Liver (tissue), 9 donors: Measurements from ENCODE around the gene HRH1. TPM values are rescaled to one million over a fixed set of nuclear protein-coding genes. Genes with fewer than 3 reads are reported as not detected.

Source experiments
- DNase-seq: peaks from one replicate; pipeline ENCODE4 v3.0.0-alpha.2; 2017; ENCODE audit warnings: low spot score
- H3K27ac ChIP-seq, 2 donors: one replicate each; pipeline ENCODE4 v1.7.0; 2013; ENCODE audit warnings: inconsistent platforms in 2 of 2, low read length in 2 of 2, control low read depth in 1 of 2, low read depth in 1 of 2, mild to moderate bottlenecking in 1 of 2
- H3K27me3 ChIP-seq, 4 donors: one replicate each; pipeline versions ENCODE4 v1.6.1 to v1.7.0; 2013; ENCODE audit warnings: low read length in 3 of 4, inconsistent platforms in 1 of 4, mild to moderate bottlenecking in 1 of 4, moderate library complexity in 1 of 4; ENCODE audit not compliant: control insufficient read depth in 4 of 4, insufficient read depth in 4 of 4
- H3K36me3 ChIP-seq, 4 donors: one replicate each; pipeline versions ENCODE4 v1.6.1 to v1.7.0; 2013; ENCODE audit warnings: low read length in 3 of 4, mild to moderate bottlenecking in 3 of 4, low read depth in 1 of 4, moderate library complexity in 1 of 4; ENCODE audit not compliant: control insufficient read depth in 4 of 4, insufficient read depth in 3 of 4
- H3K4me1 ChIP-seq, 4 donors: one replicate each; pipeline versions ENCODE4 v1.6.1 to v1.7.0; 2013; ENCODE audit warnings: low read length in 3 of 4, mild to moderate bottlenecking in 3 of 4, moderate library complexity in 1 of 4; ENCODE audit not compliant: control insufficient read depth in 4 of 4, insufficient read depth in 4 of 4
- H3K4me3 ChIP-seq, 3 donors: one replicate each; pipeline versions ENCODE4 v1.6.1 to v1.7.0; 2013; ENCODE audit warnings: low read length in 3 of 3, control low read depth in 1 of 3, low read depth in 1 of 3, mild to moderate bottlenecking in 1 of 3
- H3K9ac ChIP-seq, 2 donors: one replicate each; pipeline ENCODE4 v1.7.0; 2013; ENCODE audit warnings: low read length in 2 of 2, mild to moderate bottlenecking in 2 of 2, moderate library complexity in 2 of 2, control low read depth in 1 of 2, low read depth in 1 of 2
- H3K9me3 ChIP-seq, 4 donors: one replicate each; pipeline versions ENCODE4 v1.6.1 to v1.7.0; 2013; ENCODE audit warnings: low read length in 3 of 4; ENCODE audit not compliant: control insufficient read depth in 4 of 4
- EGR1 ChIP-seq, 2 donors: IDR thresholded peaks; 2 replicates each; pipeline ENCODE4 v1.6.1; 2016 to 2018; ENCODE audit warnings: antibody characterized with exemption in 2 of 2, low read depth in 2 of 2
- FOXA1 ChIP-seq: IDR thresholded peaks from 2 replicates; pipeline ENCODE4 v1.6.1; 2016; ENCODE audit warnings: antibody characterized with exemption
- GABPA ChIP-seq, 2 donors: IDR thresholded peaks in 1 of 2; conservative IDR thresholded peaks in 1 of 2; 2 replicates each; pipeline ENCODE4 v1.6.1; 2016; ENCODE audit warnings: antibody characterized with exemption in 2 of 2, mild to moderate bottlenecking in 1 of 2, moderate library complexity in 1 of 2
- HNF4A ChIP-seq, 2 donors: conservative IDR thresholded peaks; 2 replicates each; pipeline ENCODE4 v1.6.1; 2016; ENCODE audit warnings: antibody characterized with exemption in 2 of 2, mild to moderate bottlenecking in 2 of 2
- HNF4G ChIP-seq: IDR thresholded peaks from 2 replicates; pipeline ENCODE4 v1.6.1; 2016; ENCODE audit warnings: antibody characterized with exemption
- JUND ChIP-seq, 2 donors: IDR thresholded peaks; 2 replicates each; pipeline ENCODE4 v1.6.1; 2016; ENCODE audit warnings: antibody characterized with exemption in 2 of 2
- RAD21 ChIP-seq, 2 donors: IDR thresholded peaks; 2 replicates each; pipeline ENCODE4 v1.6.1; 2016; ENCODE audit warnings: antibody characterized with exemption in 2 of 2, mild to moderate bottlenecking in 2 of 2
- RXRA ChIP-seq, 2 donors: IDR thresholded peaks; 2 replicates each; pipeline ENCODE4 v1.6.1; 2017 to 2018; ENCODE audit warnings: antibody characterized with exemption in 2 of 2, mild to moderate bottlenecking in 1 of 2
- TAF1 ChIP-seq: conservative IDR thresholded peaks from 2 replicates; pipeline ENCODE4 v1.6.1; 2016; ENCODE audit warnings: antibody characterized with exemption, mild to moderate bottlenecking
- YY1 ChIP-seq: IDR thresholded peaks from 2 replicates; pipeline ENCODE4 v1.6.1; 2016; ENCODE audit warnings: antibody characterized with exemption, mild to moderate bottlenecking
- WGBS: extraction: QIAGEN DNeasy Blood & Tissue Kit; methylation state at CpG from one replicate; pipeline ENCODE4 v1.1.7; 2013; 5-methylcytosine and 5-hydroxymethylcytosine counted together
- polyA plus RNA-seq, 2 donors: library from polyadenylated mRNA; stranded (reverse) in 1 of 2; unstranded in 1 of 2; fragments of 200-250 nt in 1 of 2; fragments of >200 nt in 1 of 2; fragmentation: Nextera tagmentation in 1 of 2; extraction: Ambion mirVana in 1 of 2; gene quantifications; one replicate each; pipeline versions ENCODE4 v1.2.1 to v1.2.3, GENCODE V29; 2013 to 2015
- total RNA-seq, 2 donors: library from RNA; depleted of rRNA; stranded (reverse); fragments of >200 nt; gene quantifications; one replicate each; pipeline ENCODE4 v1.2.3, GENCODE V29; 2014
- TF ChIP-seq, protein P1 (sequence below): IDR thresholded peaks from 2 replicates; pipeline ENCODE4 v1.6.1; 2016; ENCODE audit warnings: antibody characterized with exemption
- TF ChIP-seq, protein P2 (sequence below): IDR thresholded peaks from 2 replicates; pipeline ENCODE4 v1.6.1; 2016; ENCODE audit warnings: antibody characterized with exemption
- donor health status: healthy.
- donor health status: healthy.
- donor health status: healthy.
- donor health status: healthy.
- donor health status: healthy.

HRH1 gene
- total and polyA plus RNA-seq, 4 donors, result 0.07 to 1.3 (median 0.31) TPM

DNA sequence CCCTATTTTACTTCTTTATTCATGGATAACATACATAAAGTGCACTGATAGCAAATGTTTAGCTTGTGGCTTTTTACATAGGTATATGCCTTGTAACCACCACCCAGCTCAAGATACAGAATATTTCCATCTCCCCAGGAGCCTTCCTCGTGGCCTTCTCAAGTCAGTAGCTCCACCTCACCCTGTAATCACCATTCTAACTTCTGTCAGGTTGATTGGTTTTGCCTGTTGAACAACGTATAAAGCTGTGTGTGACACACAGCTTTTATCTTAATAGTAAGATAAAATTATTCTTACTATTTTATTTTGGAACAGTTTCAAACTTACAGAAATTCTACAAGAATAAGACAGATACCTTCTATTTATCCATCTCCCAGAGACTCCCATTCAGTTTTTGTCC, 131.2 kb downstream of the HRH1 start:
- peaks cover 0 to 6% (median 1%) of the 10 kb centered on the region in 4 donors for H3K4me1 ChIP-seq

GRCh38 chr3:11287404-11287803, 133.1 kb downstream of the HRH1 start:
- Histone ChIP-seq H3K27me3 (no peaks in the 10 kb centered on the region), H3K27ac (no peak overlapping the region), H3K9me3 (no peaks in the 10 kb centered on the region), H3K9ac (peak overlapping the region in 1 of 2 donors; percentile 21), H3K36me3 (peaks cover 0 to 5% (median 4%) of the 10 kb centered on the region in 4 donors), H3K4me1 (peaks cover 0 to 6% (median 1%) of the 10 kb centered on the region in 4 donors), H3K4me3 (no peak overlapping the region)
- WGBS, result 88% methylated on average over 10 of the region's 10 CpGs
- TF ChIP-seq TAF1 (no peak), YY1 (no peak)
- TF ChIP-seq, protein P1, sequence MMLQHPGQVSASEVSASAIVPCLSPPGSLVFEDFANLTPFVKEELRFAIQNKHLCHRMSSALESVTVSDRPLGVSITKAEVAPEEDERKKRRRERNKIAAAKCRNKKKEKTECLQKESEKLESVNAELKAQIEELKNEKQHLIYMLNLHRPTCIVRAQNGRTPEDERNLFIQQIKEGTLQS, result no peak
- TF ChIP-seq, protein P2, sequence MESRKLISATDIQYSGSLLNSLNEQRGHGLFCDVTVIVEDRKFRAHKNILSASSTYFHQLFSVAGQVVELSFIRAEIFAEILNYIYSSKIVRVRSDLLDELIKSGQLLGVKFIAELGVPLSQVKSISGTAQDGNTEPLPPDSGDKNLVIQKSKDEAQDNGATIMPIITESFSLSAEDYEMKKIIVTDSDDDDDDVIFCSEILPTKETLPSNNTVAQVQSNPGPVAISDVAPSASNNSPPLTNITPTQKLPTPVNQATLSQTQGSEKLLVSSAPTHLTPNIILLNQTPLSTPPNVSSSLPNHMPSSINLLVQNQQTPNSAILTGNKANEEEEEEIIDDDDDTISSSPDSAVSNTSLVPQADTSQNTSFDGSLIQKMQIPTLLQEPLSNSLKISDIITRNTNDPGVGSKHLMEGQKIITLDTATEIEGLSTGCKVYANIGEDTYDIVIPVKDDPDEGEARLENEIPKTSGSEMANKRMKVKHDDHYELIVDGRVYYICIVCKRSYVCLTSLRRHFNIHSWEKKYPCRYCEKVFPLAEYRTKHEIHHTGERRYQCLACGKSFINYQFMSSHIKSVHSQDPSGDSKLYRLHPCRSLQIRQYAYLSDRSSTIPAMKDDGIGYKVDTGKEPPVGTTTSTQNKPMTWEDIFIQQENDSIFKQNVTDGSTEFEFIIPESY, result no peak
- DNase-seq, result no peak

More for the DNA sequence above, 131.2 kb downstream of the HRH1 start:
- Histone ChIP-seq H3K27me3 (no peaks in the 10 kb centered on the region), H3K36me3 (peaks cover 0 to 11% (median 8%) of the 10 kb centered on the region in 4 donors), H3K9ac (no peak overlapping the region), H3K9me3 (no peaks in the 10 kb centered on the region), H3K4me3 (no peak overlapping the region), H3K27ac (no peak overlapping the region)
- TF ChIP-seq HNF4A (conservative IDR thresholded peaks at IDR 0.05), result no peak
- no peak for TF ChIP-seq GABPA (IDR thresholded peaks at IDR 0.05 in 1 of 2, conservative IDR thresholded peaks at IDR 0.05 in 1 of 2)
- TF ChIP-seq, protein P2, result no peak
- no peak for TF ChIP-seq HNF4G
- TF ChIP-seq JUND (IDR thresholded peaks at IDR 0.05), result no peak
- TF ChIP-seq TAF1, result no peak
- TF ChIP-seq RAD21 (IDR thresholded peaks at IDR 0.05), result no peak
- no peak for TF ChIP-seq RXRA (IDR thresholded peaks at IDR 0.05)
- TF ChIP-seq, protein P1, result no peak
- no peak for TF ChIP-seq YY1
- no peak for TF ChIP-seq FOXA1
- 93% methylated on average over 2 of the region's 2 CpGs for WGBS
- DNase-seq, result no peak

GRCh38 chr3:11288021-11288491, 133.8 kb downstream of the HRH1 start:
- no peaks in the 10 kb centered on the region for H3K27me3 ChIP-seq
- H3K27ac ChIP-seq, result no peak overlapping the region
- 83% methylated on average over 2 of the region's 2 CpGs for WGBS
- H3K4me3 ChIP-seq, result no peak overlapping the region
- no peak overlapping the region for H3K9ac ChIP-seq
- peaks cover 0 to 6% (median 1%) of the 10 kb centered on the region in 4 donors for H3K4me1 ChIP-seq
- peaks cover 0 to 4% (median 3%) of the 10 kb centered on the region in 4 donors for H3K36me3 ChIP-seq
- no peaks in the 10 kb centered on the region for H3K9me3 ChIP-seq
- DNase-seq, result no peak
- no peak for TF ChIP-seq EGR1 (IDR thresholded peaks at IDR 0.05; ENCODE audit: low read depth in 2 of 2)
